Measurements from ENCODE around the gene STRIP1. TPM values are rescaled to one million over a fixed set of nuclear protein-coding genes. Genes with fewer than 3 reads are reported as not detected.

Gene STRIP1
- polyA plus RNA-seq, 4 donors, result 44.1 to 50.3 (median 44.8) TPM

- DNase-seq (ENCODE audit: low read depth in 4 of 4, low spot score in 3 of 4), result no peak
Measured at GRCh38 chr1:110049801-110050601, 15.6 kb downstream of the STRIP1 start.

GRCh38 chr1:110050602-110051261, 16.3 kb downstream of the STRIP1 start:
- DNase-seq (ENCODE audit: low read depth in 4 of 4, low spot score in 3 of 4), result no peak

- no peak for DNase-seq (ENCODE audit: low read depth in 4 of 4, low spot score in 3 of 4)
Measured at GRCh38 chr1:110051262-110051648, 16.8 kb downstream of the STRIP1 start.

GRCh38 chr1:110053552-110054428, 19.4 kb downstream of the STRIP1 start:
- peak in 1 of 4 donors; percentile 50 for DNase-seq (ENCODE audit: low read depth in 4 of 4, low spot score in 3 of 4)

GRCh38 chr1:110055493-110056284, 21.3 kb downstream of the STRIP1 start:
- DNase-seq (ENCODE audit: low read depth in 4 of 4, low spot score in 3 of 4), result no peak

GRCh38 chr1:110056285-110056683, 21.9 kb downstream of the STRIP1 start:
- no peak for DNase-seq (ENCODE audit: low read depth in 4 of 4, low spot score in 3 of 4)

- DNase-seq (ENCODE audit: low read depth in 4 of 4, low spot score in 3 of 4), result no peak
Measured at GRCh38 chr1:110056776-110057175, 22.4 kb downstream of the STRIP1 start.

- no peak for DNase-seq (ENCODE audit: low read depth in 4 of 4, low spot score in 3 of 4)
Measured at GRCh38 chr1:110057963-110058518, 23.6 kb downstream of the STRIP1 start.

GRCh38 chr1:110058591-110058990, 24.2 kb downstream of the STRIP1 start:
- no peak for DNase-seq (ENCODE audit: low read depth in 4 of 4, low spot score in 3 of 4)

GRCh38 chr1:110059133-110059863, 24.9 kb downstream of the STRIP1 start:
- no peak for DNase-seq (ENCODE audit: low read depth in 4 of 4, low spot score in 3 of 4)

- DNase-seq (ENCODE audit: low read depth in 4 of 4, low spot score in 3 of 4), result no peak
Measured at GRCh38 chr1:110060034-110060661, 25.7 kb downstream of the STRIP1 start.

GRCh38 chr1:110060662-110061060, 26.2 kb downstream of the STRIP1 start:
- no peak for DNase-seq (ENCODE audit: low read depth in 4 of 4, low spot score in 3 of 4)

- no peak for DNase-seq (ENCODE audit: low read depth in 4 of 4, low spot score in 3 of 4)
Measured at GRCh38 chr1:110061341-110061740, 26.9 kb downstream of the STRIP1 start.

- no peak for DNase-seq (ENCODE audit: low read depth in 4 of 4, low spot score in 3 of 4)
Measured at GRCh38 chr1:110062612-110063011, 28.2 kb downstream of the STRIP1 start.

GRCh38 chr1:110063781-110064180, 29.4 kb downstream of the STRIP1 start:
- DNase-seq (ENCODE audit: low read depth in 4 of 4, low spot score in 3 of 4), result no peak

GRCh38 chr1:110064576-110065337, 30.3 kb downstream of the STRIP1 start:
- no peak for DNase-seq (ENCODE audit: low read depth in 4 of 4, low spot score in 3 of 4)

- DNase-seq (ENCODE audit: low read depth in 4 of 4, low spot score in 3 of 4), result no peak
Measured at GRCh38 chr1:110065841-110066240, 31.4 kb downstream of the STRIP1 start.

- DNase-seq (ENCODE audit: low read depth in 4 of 4, low spot score in 3 of 4), result no peak
Measured at GRCh38 chr1:110067479-110067892, 33.1 kb downstream of the STRIP1 start.

All from right renal pelvis (tissue), 4 donors.